GM19397 (cell line): ENCODE results near the gene ARHGAP26.
"Not testable (repeated sequence)": the region's sequence is repeated elsewhere in the genome, so short reads cannot be mapped to it uniquely, and the experiment has no call there.

ENCODE experiments used
- ATAC-seq: cut with Tn5 transposase; IDR thresholded peaks from one replicate; pipeline ENCODE4 v1.9.1; 2021; ENCODE audit warnings: mild to moderate bottlenecking, moderate library complexity; ENCODE audit not compliant: unreplicated experiment

ARHGAP26 gene

DNA sequence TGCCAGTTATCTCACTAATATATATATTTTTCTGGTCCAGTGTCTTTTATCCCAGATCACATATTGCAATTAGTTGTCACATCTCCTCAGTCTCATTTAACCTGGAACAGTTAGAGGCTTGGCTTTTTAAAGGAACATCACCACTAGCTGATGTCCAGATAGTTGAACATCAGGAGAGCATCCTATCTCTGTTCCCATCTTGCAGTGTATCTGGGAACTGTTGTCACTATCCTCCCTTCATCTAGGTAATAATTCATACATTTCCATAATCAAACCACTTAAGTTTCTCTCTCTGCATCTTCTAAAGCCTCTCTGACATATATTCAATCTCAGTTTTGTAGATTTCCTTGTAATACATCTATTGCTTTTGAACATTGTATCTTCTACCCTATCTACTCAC, 175.7 kb downstream of the ARHGAP26 start:
- ATAC-seq = no peak

DNA sequence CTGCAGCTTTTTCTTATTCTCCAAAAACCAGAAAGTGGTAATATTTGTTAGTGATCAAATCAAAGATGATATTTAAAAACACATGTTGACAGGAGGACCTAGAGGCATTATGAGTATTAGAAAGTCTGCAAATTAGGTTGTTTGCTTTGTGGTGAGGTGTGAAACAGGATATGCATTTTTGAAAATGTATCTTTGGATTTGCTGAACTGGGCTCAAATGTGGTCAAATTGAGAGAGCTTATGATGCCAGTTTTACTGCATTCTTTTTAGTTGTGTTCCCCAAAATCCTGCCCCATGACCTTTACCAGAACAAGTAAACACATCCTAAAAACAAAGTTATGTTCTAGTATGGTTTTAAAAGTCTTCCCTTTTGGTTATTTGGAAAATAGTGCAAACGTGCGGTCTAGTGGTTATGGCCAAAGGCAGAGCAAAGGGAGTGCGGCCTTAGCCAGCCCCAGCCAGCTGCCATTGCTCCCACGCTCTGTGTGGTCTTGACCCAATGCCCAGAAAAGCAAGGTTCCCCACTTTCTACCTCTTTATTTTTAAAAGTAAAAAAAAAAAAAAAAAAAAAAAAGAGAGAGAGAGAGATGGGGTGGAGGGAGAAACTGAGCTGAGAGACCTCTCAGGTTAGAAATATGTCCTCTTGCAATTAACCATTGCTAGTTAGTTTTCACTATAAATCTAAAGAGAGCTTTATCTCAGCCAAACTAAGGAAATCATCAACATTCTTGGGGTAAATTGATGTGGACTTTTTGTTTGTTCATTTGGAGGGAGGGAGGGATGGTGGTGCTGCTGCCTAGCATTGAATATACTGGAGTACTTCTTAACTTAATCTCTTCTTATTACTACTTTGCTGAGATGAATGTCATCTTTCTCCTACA, 176.6 kb downstream of the ARHGAP26 start:
- ATAC-seq = no peak

DNA sequence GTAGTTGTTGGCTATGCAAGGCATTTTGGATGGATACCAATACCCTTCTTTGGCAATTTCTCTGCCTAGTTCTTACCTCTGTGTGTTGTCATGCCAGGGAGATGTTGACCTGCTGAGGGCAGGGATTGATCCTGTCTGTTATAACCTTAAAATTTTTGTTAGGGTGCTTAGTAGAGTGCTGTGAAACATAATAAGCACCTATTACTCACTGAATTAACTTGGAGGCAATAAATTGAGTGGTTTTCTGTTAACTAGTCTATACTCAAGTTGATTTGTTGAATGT, 177.2 kb downstream of the ARHGAP26 start:
- no peak for ATAC-seq

DNA sequence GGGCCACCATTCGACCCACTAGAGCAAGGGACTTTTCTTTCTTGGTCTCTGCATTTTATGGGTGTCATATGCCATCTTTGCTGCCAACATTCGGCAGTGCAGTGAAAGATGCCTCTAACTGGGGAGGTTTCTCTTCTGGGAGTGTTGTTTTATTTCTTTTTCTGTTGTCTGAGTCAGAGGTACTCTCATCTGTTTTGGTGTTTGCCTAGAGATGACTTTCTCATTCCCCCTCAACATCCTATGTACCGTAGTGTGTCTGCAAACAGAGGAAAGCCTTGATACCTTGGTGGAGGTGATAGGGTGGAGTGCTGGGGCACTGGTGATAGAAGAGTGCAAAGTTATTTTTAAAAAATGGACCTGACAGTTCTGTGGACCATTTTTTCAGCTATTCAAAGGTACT, 182.1 kb downstream of the ARHGAP26 start:
- no peak for ATAC-seq

DNA sequence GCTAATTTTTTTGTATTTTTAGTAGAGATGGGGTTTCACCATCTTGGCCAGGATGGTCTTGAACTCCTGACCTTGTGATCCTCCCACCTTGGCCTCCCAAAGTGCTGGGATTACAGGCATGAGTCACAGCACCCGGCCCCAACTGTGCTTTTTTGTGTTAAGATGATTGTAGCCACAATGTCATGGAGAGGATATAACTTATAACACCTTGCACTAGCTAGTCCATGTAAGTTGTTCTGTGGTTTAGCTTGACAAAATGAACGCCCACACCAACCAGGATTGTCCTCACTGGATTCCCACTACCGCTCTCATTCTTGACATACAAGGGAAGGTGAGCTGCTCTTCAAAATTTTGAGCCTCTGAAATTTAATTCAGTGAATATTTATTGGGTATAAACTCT, 182.7 kb downstream of the ARHGAP26 start:
- ATAC-seq = not testable (repeated sequence)

DNA sequence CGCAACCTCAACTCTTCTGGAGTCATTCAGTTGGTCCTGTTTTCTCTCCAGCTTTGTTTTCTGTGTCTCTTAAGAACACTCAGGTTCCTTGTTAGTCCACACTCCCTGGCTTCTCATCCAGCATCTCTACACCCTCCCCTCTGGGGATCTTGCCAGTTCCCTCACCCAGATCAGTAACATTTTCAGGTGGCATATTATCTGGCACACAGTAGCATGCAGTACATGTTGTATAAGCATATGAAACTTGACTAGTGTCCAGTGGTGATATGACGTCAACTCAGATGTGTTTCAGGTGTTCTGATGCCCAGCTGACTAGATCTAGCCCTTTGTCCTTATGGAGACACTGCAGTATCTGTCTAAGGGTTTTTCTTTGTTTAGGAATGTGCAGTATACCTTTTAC, 184.3 kb downstream of the ARHGAP26 start:
- no peak for ATAC-seq

DNA sequence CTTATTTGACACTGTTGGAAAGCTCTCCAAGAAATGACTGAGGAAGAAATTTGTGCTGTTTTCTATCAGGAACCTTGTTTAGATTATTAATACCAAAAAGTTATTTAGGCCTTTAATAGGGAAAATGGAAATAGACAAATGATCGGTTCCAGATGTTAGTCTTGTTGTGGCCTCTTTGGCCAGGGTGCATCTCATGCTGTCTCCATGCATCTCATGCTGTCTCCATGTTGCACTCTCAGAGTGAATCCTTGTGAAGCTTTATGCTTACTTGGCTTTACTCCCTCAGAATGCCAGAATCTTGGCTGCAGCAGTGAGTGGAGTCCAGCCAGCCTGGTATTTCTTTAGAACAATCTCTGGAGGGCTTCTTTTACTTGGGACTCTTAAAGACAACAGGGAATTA, 185.5 kb downstream of the ARHGAP26 start:
- ATAC-seq = no peak

DNA sequence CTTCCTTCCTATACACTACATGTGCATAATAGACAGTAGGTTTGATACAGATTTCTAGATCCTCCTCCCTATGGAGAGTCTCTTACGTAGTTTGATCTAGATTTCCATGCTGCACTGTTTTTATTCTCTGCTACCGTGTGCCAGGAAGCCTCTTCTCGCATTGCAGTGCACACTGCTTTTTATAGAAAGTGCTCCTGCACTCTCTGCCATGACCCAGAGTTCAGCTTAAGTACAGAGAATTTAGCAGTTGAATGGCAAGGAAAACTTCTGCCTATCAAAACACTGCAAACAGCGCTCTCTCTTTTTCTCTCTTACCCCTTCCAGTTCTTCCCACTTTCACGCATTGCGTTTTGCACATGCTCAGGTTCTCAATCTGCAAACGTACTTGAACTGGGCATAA, 187.4 kb downstream of the ARHGAP26 start:
- no peak for ATAC-seq

DNA sequence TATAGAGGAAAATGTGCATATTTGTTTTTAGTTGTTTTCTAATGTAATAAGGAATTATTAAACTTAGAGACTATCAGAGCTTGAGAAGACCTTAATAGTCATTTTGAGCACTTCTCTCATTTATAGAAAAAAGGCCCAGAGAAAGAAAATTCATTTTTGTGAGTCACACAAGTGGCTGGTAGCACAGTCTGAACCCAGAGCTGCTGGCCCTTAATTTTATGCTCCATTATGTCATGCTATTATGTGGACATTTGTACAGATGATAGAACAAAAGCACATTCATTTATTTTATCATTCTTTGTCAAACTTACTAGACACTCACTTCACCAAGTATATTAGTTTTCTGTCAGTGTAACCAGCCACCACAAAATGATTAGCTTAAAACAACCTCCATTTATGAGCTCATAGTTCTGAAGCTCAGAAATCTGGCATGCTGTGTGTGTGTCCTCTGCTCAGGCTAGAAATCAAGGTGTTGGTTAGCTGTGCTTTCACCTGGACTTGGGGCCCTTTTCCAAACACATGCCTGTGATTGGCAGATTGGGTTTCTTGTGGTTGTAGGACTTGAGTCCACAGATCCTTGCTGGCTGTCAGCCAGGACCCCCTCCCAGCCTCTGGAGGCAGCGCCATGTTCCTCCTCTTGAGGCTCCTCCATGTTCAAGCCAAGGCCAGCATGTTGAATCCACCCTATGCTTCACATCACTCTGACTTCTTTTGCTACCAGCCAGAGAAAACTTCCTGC, 188.9 kb downstream of the ARHGAP26 start:
- no peak for ATAC-seq

DNA sequence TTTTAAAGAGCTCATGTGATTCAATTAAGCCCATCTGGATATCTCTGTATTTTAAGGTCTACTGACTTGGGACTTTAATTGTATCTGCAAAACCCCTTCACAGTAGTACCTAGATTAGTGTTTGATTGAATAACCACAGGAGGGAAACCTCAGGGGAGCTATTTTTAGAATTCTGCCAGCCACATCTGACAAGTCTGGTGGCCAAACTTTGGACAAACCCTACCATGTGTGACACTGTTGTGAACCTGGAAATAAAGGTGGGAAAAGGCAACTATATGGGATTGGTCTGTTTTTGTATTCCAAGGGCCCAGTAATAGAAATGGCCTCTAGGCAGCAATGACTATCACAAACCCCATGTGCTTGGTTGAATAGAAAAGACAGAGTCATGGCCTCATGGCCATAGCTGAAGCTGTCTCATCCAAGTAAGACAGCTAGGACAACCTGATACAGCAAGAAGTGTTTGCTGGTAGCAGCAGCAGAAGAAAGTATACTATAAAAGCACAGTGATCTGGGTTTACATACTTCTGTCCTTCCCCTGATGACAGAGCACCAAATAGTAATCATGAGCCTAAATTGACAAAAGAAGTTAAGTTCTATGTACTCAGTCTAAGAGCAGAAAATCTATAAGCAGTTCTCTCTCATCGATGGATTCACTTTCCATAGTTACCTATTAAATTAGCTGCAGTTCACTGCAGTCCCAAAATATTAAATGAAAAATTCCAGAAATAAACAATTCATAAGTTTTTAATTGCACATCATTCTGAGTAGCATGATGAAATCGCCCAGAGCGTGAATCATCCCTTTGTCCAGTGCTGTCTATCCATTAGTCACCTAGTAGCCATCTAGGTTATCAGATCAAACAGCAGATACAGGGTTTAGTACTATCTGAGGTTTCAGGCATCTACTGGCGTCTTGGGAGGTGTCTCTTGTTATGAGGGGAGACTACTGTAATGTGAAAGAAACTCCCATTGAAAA, 189.8 kb downstream of the ARHGAP26 start:
- no peak for ATAC-seq

DNA sequence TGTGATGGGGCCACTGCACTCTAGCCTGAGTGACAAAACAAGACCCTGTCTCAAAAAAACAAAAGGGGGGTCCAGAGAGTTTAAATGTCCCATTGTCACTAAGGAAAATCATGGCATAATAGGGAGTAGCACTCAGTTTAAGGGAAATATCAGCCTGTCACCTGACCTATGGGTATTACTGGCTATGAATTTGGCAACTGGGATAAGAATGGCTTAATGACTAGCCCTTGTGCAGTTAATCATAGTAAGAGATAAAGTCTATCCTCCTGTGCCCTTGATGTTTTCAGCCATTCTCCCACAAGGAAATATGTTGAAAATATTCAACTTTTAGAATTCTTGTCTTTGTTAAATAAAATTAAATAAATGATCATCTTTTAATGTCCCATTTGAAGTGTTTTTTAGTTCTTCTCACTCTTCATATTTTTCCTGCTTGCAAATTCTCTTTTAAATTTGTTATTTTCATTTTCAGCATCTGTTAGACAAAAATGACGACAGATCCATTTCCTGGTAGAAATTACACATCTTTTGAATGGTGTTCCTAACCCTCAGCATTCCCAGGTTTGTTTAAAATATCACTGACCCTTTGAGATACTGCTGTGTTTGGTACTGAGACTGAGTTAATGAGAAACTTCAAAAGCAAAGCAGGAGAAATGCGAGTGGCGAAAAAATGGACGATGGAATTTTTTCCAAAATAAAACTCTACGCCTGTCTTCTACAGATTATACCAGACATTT, 191.4 kb downstream of the ARHGAP26 start:
- ATAC-seq = no peak

DNA sequence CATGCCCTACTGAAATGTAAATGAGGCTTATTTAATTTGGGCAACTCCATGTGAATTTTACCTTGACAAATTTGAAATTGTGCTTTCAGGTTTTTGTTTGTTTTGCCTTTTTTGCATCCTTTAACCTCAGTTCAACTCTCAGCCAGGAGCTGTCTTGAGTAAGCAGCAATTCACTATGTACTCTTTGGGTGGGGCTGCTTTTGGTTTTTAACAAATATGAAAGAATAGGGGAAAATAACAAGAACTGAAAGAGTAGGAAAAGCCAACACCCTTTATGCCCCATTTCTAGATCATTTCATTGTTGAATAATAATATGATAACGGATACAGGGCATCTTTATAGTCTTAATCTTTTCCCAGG, 192.0 kb downstream of the ARHGAP26 start:
- ATAC-seq = no peak

DNA sequence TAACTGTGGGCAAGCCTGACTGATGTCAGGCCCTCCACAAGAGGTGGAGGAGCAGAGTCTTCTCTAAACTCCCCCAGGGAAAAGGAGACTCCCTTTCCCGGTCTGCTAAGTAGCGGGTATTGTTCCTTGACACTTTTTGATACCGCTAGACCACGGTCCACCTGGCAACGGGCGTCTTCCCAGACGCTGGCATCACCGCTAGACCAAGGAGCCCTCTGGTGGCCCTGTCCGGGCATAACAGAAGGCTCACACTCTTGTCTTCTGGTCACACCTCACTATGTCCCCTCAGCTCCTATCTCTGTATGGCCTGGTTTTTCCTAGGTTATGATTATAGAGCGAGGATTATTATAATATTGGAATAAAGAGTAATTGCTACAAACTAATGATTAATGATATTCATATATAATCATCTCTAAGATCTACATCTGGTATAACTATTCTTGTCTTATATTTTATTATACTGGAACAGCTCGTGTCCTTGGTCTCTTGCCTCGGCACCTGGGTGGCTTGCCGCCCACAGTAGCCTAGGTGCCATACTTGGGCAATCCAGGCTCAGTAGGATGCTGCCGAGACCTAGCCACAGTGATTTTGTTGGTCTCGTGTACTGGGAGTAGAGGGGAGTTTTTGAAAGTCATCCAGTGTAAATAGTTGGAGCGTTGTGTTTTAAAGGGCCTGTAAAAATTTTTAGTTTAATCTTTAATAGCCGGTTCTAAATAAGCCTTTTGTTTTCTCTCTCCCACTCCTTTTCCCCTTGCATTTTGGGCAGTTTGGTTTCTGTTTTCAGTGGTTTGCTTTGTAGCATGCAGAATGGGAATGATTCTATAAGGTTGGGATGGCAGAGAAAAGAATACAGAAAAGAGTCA, 195.3 kb downstream of the ARHGAP26 start:
- not testable (repeated sequence) for ATAC-seq

DNA sequence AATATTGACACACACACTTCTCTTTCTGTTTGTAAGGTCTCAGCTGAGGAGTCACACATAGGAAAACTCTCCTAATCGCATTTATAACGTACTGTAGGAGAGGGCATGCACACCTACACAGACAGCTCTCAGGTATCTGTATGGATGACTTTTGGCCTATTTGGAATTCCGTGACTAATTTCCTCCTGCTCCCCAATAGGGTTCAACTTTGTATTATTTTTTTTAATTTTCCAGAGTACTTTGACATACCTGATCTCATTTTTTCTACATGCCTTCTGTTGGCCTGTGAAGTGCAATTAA, 195.9 kb downstream of the ARHGAP26 start:
- no peak for ATAC-seq

DNA sequence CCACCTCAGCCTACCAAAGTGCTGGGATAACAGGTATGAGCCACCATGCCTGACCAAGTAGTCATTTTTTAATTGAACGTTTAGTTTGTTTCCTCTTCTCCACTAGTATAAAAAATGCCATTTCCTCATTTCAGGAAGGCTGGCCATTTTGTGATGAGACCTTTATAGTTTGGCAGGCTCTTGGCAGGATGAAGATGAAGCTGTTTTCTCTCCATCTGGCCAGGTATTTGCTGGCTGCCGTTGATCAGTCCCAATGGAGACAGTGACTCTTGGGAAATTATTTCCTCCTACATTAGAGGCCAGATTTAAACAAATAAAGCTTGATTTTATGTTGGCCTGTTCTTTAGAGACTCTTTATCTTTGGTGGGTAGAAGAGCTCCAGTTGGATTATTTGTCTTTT, 199.0 kb downstream of the ARHGAP26 start:
- no peak for ATAC-seq

DNA sequence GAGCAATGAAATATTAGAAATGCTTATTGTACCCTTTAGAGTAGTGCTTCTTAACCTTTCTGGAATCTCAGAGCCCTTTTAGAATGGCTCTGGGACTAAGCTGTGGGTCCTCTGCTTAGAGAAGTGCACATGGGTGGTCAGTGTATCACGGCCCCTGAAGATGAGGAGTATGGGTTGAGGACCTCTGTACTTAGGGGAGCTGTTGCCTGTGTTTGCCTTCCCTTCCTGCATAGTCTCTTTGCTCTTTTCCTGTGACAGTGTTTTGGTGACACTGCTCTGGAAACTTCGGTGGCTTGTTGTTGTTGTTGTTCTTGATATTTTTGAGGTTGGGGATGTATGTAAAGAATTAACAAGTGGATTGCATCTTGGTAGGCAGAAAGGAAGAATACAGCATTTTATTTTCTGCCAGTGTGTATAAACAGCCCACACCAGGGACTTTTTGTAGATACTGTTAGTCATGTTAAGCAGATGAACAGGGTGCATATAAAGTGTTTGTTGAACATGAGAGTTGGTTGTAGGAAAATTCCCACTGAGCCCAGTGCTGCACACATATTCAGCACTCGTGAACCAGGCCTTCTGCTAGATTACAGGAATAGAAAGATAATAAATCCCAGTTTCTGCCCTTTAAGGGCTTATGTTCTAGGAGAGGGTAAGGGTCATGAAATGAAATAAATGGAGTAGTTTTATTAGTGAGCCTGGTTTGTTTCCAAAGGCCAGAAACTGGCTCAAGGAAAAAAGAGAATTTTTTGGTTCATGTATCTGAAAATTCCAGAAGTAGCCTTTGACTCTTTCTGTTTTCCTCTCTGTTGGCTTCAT, 199.7 kb downstream of the ARHGAP26 start:
- ATAC-seq = no peak

DNA sequence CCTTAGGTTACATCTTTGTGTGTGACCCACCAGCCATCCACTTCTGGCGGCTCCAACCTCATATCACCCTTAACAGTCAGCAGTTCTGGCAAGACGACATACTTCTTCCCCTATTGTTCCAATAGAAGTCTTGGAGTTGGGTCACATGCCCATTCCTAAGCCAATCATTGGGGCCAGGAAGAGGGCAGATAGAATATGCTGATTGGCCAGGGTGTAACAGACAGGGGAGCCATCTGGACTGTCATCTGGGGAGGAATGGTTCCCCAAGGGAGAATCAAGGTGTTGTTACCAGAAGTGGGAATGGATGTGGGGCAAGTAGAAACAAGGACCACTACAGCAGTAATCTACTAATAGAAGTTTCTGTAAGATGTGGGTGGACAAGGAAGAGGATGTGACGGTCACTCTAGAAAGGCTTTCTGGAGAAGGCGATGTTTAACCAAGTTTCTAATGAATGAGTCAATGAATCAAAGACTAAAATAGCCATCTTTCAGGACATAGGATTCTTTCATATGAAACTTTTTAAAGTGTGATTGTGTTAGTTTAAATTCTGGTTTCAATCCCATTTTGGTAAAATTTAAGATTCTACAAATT, 200.4 kb downstream of the ARHGAP26 start:
- ATAC-seq = no peak

DNA sequence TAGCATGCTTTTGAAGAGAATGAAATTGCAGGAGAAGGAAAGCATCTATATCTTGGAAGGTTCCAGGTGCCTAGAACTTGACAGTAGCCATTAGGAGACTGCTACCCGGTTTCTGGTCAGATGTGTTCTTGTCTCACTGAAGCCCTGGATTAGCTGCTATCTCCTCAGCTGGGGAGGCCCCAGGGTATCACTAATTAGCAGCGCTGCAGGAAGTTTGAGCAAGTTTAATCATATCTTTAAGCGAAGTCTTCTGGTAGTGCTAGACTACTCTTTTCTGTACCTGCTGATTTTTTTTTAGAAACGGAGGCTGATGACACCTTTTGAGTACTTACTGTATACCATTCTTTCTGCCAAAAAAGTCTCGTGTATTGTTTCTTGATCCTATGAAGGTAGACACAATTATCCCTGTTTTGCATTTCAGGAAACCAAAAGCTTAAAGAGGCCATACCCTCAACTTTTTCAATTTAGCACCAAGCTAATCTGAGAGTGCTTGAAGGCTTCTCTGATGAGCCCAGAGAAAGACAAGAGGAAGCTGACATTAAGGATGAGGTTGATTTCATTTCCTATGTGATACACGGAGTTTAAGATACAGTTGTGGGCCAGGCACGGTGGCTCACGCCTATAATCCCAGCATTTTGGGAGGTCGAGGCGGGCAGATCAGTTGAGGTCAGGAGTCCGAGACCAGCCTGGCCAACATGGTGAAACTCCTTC, 201.3 kb downstream of the ARHGAP26 start:
- ATAC-seq = no peak
